GM12865 (cell line): ENCODE data around the gene RNF220.

Experiments used
- DNase-seq: peaks from one replicate; pipeline ENCODE4 v3.0.0; 2010; ENCODE audit warnings: low read depth
- H3K4me3 ChIP-seq: 2 replicates; pipeline ENCODE4 v1.5.1; 2011; ENCODE audit warnings: mild to moderate bottlenecking, low read depth, low read length, control low read depth
- TF ChIP-seq, protein P1 (sequence below): IDR thresholded peaks from 2 replicates; pipeline ENCODE4 v1.5.1; 2011; ENCODE audit warnings: low read length, control low read depth, low read depth, inconsistent platforms; ENCODE audit not compliant: insufficient read depth; ENCODE audit errors: missing control alignments

The RNF220 gene

DNA sequence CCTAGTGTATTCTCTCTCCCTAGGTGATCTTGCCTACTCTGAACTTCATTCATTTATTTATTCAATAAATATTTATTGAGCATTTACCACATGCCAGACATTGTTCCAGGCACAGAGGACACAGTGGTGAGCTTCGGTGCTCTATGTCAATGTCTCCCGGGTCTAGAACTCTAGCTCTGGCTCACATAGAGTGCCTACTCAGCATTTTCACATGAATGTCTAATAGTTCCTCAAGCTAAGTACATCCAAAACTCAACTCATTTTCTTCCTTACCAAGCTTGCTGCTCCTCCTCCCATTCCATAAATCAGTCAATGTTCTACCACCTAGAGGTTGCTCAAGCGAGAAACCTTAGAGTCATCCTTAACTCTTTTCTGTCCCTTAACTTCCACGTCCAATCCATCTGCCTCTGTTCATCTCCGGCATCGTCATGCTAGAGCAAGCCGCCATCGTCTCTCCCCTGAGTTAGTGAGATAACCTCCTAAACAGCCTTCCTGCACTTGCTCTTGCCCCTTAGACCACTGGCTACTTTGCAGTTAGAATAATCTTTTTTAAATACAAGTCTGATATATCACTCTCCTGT is 201.7 kb downstream of the RNF220 start:
- H3K4me3 ChIP-seq: no peak overlapping the region
- no peak for DNase-seq
- TF ChIP-seq, protein P1, sequence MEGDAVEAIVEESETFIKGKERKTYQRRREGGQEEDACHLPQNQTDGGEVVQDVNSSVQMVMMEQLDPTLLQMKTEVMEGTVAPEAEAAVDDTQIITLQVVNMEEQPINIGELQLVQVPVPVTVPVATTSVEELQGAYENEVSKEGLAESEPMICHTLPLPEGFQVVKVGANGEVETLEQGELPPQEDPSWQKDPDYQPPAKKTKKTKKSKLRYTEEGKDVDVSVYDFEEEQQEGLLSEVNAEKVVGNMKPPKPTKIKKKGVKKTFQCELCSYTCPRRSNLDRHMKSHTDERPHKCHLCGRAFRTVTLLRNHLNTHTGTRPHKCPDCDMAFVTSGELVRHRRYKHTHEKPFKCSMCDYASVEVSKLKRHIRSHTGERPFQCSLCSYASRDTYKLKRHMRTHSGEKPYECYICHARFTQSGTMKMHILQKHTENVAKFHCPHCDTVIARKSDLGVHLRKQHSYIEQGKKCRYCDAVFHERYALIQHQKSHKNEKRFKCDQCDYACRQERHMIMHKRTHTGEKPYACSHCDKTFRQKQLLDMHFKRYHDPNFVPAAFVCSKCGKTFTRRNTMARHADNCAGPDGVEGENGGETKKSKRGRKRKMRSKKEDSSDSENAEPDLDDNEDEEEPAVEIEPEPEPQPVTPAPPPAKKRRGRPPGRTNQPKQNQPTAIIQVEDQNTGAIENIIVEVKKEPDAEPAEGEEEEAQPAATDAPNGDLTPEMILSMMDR: no peak

DNA sequence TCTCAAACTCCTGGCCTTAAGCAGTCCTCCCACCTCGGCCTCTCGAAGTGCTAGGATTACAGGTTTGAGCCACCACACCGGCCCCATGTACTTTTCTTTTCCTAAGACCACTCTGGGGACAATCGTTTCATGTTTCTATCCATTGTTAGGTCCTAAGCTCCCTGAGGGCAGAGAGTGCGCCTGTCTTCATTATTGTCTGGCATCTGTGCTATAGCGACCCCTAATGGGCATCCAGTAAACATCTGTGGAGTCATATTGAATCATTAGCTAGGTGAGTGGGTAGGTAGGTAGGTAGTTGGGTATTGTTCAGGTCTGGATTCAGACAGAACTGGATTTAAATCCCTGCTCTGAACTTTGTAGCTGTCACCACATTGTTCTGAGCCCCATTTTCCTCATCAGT is 203.1 kb downstream of the RNF220 start:
- TF ChIP-seq, protein P1: peak; percentile 30
- peak; percentile 14 for DNase-seq
- H3K4me3 ChIP-seq: no peak overlapping the region

DNA sequence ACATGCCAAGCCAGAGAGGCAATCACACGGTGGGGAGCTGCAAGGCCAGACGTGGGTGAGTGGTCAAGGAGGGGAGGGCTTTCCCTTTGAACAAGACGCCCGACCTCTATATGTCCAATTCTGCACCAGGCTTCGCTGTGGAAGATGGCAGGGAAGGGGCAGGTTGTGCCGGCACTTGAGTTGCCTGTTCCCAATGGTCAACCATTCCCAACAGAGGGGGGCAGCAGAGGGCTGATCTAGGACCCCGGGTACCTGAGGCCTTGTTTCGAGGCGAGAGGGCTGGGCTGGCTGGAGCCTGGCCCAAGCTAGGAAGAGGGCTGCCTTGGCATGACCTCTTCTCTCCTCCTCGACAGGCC is 204.3 kb downstream of the RNF220 start:
- H3K4me3 ChIP-seq: no peak overlapping the region
- DNase-seq: peak; percentile 42
- TF ChIP-seq, protein P1: peak; percentile 47

DNA sequence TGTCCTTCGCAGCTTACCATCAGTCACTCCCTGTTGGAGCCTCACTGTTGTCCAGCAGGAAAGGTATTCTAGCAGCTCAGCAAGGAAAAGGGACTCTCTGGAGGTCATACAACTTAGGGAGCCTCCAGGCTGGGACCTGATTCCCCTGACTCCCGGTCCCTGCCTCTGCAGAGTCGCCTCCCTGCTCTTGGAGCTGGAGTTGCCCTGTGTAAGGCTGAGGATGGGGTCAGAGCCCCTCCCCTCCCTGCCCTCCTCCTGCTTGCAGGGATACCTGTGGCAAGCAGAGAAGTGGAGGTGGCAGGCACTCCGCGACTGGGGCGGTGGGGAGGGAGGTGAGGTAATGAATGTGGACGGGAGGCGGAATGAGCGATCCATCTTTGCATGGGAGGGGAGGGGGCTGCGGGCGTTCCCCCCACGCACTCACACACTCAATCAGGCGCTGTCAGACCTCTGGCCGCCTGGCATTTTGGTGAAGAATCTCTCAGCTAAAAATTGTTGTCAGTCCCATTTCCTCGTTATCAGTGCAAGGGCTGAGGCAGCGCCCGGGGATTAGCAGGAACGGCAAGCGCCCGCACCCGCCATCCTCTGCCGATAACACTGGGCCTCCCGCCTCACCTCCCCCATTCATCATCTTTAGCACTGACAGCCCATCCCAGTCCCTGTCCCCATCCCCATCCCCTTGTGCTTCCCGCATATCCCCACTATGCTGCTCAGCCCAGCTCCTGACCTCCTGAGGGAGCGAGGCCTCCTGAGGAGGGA is 204.9 kb downstream of the RNF220 start:
- TF ChIP-seq, protein P1: no peak
- DNase-seq: no peak
- no peak overlapping the region for H3K4me3 ChIP-seq

DNA sequence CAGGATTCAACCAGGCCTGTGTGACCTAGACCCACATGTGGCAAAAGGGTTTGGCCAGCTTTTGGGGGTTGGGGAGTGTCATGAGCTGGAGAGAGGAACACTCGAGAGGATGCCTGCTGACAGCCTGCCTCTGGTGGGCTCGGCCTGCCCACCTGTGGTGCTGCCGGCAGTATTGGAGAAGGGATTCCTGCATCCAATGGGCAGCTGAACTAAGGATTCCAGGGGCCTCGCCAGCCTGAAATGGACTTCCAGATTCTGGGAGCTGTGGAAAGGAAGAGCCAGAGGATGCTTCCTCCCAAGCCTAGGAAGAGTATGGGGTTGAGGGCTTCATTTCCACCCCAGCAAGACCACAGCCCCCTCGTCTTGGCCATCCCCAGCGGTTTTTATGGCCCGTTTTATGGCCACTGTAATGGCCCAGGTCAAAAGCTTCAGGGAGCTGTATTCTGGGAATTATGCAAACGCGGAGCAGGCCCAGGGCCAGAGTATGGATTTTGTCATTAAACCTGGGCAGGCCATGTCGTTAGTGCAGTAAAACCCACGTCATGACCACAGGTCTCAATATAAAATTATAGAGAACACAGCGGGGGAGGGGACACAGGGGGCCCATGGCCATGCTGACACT is 205.6 kb downstream of the RNF220 start:
- no peak for DNase-seq
- TF ChIP-seq, protein P1: no peak
- no peak overlapping the region for H3K4me3 ChIP-seq

DNA sequence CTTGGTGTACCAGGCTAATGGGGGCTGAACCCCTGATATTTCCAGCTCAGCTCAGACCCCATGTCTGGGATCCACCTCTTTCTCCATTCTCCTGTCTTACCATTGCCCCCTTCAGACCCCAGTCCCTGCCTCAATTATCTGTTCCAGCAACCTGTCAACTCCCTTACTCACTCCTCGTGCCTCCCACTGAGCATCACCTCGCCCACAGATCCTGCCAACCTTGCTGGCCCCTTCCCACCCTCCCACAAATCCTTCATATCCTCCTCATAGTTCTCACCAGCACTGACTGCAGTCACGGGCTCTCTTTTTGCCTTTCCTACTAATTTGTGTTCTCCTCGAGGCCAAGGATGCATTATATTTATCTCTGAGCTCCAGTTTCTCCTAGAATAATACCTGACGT is 206.4 kb downstream of the RNF220 start:
- no peak for DNase-seq
- TF ChIP-seq, protein P1: no peak
- no peak overlapping the region for H3K4me3 ChIP-seq
